HG03378 (cell line): Measurements from ENCODE around the gene NELL2.

Experiments used
- ATAC-seq: cut with Tn5 transposase; IDR thresholded peaks from one replicate; pipeline ENCODE4 v1.9.1; 2021; ENCODE audit warnings: mild to moderate bottlenecking, moderate library complexity; ENCODE audit not compliant: unreplicated experiment

NELL2 gene

DNA sequence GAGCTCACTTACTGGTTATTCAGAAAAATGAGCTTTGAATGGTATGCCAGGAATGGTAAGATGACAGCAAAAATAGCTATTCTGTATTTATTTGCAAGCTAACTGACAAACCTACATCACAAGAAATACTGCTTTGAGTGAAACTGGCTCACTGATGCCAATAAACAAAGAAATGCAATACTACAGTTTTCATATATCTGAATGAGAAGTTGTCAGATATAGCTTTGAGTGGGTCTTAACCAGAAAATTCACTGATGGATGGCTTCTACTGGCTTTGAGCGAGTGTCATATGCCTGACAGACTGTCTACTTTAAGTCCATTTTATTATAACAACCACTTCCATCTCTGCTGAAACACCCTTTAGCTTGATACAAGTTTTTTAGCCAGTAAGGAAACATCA lies 330.1 kb downstream of the NELL2 start:
- ATAC-seq: no peak

DNA sequence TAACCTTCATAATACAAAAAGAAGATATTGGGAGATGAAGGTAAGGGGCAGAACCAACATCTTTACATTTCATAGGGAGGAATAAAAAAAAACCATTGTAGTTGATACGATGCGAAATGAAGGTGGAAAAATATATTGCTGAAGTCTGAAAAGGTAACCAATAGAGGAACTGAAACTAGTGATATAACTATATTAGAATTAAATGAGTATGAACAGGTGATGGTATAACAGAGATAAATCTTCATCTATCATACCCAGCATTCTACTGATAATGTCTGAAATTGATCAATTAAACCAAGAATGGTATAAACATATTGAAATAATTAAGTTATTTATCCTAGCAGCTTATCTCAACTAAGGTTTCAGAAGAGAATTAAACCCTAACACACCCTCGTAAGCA lies 332.1 kb downstream of the NELL2 start:
- no peak for ATAC-seq

DNA sequence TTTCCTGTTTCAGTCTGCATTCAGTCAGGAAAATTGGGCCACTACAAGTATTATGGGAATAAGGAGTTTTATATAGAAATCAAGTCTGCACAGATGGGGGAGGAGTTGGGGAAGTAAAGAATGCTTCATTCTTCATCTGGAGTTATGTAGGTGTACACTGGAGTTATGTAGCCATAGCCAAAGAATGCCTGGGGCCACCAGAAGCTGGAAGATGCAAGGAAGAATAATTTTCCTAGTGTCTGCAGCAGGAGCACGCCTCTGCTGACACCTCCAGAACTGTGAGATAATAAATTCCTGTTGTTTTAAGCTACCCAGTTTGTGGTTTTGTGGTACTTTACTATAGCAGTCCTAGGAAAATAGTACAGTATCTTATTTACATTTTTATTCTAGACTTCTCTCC lies 333.4 kb downstream of the NELL2 start:
- ATAC-seq: no peak

DNA sequence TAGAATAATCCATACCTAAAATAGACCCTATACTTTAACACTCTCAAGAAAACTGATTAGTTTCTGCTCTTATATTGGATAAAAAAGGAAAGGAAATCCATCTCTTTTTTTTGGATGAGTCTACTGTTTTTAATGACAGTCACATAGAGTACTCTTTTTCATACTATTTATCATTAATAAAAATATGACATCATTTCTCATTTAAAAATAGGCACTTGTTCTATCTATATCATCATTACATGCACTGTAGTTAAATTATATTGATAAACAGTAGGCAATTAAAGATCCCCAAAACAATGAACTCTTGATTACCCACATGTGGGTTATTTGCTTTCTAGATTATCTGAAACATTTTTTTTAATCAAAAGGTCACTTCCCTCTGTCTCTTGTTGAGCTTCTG lies 338.8 kb downstream of the NELL2 start:
- no peak for ATAC-seq

DNA sequence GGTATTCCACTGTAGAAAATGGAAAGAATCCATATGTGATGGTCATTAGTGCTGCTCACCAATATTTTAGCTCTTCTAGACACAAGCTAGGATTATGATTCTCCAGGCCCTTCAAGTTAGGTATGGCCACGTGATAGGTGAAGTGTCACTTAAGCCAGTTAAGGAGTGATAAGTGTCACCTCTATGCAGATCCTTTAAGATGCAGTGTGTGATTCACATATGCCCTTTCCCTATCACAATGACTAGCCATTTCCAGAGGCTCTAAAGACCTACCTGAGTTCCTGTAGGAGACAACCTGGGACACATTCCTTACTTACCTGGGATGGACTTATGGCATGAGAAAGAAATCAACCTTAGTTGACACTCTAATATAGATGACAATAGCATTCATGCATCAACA lies 343.2 kb downstream of the NELL2 start:
- no peak for ATAC-seq

DNA sequence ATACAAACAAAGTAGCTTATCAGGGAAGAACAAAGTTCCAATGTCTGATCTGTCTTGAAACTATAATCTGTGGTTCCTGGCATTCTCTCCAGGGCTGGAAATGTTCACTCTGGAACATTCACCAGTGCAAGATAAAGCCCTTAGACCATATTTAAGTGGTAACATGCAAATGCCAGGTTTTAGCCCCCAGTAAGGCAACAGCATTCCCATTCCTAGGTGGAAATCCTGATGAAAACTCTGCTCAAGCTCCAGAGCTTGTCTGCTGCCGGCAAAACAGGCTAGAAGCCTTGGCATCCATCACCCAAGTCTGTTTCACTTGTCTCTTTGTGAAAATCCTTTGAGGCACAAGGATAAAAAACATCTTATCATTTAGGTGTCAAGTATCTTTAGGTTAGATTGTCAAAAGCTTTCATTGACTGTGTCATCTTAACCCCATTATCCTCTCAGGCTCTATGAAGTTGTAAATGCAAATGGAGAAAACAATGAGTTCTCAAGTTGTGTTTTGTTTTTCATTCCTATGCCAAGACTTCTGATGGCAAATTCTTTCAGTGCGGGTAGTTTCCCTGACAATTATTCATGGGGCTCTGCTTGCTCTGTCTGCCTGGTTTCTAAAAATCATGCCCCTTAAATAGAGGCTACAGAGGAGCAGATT lies 344.7 kb downstream of the NELL2 start:
- ATAC-seq: no peak

DNA sequence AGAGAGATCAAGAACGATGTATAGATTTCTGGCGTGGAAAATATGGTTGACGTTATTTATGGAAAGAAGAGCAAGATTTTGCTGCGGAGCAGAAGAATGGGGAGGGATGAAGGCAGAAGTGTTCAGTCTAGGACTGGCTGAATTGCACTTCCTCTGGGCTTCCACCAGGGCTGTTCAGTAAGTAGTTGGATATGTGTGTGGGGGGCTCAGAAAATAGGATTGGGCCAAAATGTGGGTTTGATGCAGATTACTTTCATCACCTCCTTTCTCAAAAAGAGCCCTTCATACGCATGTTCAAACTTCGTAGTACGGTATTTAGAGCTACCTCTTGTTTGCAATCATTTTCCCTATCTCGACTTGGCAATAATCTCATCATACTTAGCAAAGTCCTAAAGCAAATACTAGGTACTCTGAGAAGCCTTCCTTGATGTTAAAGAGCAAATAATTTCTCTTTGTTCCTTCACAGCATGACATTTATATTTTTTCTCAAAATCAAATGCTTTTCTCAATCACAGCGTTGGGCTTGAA lies 349.4 kb downstream of the NELL2 start:
- ATAC-seq: no peak

DNA sequence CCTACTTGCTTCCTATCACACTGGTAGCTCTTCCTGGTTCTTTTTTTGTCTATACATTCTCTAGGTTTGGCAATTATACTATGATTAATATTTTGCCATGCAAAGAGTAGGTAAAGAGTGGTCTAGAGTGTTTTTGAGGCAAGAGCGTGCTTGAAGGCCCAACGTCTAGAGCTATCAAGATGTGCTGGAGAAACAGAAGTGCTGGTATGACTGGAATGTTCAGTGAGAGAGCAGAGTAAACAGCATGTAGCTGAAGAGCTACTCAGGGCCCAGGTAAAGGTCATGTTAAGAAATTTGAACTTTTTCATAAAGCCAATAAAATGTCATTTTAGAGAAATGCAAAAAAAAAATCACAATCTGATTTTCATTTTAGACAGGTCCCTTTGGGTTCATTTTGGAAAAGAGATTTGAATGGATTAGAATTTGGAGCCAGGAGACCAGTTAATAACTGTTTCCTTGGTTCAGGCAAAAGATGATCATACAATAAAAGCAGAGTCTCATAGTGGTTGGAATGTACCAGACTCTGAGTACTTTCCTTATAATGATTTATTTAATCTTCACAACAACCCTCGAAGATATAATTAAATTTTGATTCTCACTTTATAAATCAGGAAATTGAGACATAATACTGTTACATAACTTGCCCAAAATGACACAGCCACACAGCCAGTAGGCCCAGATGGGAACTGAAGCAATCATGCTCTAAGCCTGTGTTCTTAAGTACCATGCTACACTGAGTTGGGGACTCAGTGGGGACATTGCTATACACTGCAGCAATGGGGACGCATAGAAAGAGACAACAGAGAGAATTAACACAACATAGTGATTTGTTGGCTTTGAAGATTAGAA lies 350.1 kb downstream of the NELL2 start:
- no peak for ATAC-seq

DNA sequence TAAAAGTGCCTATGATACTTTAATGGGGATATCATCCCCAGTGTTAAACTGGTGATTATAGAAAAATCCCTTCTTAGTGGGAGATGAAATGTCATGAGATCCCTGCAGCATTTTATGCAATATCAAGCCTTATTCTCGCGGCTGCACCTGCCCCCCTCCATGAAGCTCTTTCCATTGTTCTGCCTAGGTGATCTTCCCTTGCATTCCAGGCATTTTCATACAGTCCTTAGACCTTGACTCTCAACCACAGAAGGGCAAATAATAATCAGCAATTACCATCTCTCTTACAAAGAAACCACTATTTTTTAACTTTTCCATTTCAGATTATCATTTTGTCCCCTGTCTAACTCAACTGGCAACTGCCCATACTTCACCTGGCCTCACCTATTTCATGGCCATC lies 352.3 kb downstream of the NELL2 start:
- ATAC-seq: no peak

DNA sequence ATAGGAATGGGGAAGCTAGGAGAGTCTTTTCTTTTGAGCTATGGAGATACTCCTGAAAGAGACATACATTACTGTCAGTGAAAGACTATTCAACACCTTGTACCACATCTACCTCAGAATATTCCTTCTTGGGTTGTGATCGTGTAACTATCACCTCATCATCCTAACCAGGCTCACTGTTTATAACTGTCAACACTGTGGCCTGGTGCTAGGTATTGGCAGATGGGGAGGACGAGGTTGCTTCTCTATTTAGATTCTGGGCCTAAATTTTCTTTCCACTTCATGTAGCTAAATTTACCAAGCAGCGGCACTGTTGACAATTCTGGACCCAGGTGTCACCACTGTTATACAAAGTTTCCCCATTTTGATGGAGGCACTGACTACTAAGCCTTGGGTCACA lies 354.4 kb downstream of the NELL2 start:
- ATAC-seq: no peak

DNA sequence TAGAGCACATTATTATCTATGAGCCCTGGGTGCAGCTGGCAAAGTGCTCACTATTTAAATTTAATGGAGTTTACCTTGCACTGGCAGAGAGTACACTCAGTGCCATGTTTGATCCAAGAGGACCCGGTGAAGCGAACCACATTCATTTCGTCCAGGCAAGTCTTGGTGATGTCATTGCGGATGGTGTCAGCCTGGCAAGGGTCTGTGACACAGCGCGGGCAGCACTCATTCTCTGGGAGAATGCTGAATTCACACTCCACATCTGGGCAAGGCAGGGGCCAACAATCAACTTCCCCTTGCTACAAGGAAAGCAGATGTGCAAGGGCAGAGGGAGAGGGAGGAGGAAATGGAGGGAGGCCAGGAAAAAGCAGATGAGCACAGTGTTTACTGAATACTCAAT lies 356.2 kb downstream of the NELL2 start:
- no peak for ATAC-seq

DNA sequence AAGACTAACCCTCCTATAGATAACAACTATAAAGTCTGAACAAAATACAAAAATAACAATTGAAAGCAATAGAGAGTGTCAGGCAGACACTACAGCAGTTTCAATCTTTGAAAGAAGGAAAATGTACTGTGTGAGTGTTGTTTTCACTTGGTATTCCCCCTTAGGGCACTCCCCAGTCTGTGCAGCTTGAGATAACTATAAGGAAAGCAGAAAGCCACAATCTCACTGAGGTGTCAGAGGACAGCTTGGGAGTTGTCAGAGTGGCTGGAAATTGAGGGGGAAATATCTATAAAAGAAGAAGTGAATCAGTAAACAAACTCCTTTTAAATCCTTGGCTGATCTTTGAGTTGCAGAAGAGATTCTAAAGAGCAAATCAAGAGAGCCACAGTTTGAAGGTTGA lies 364.8 kb downstream of the NELL2 start:
- no peak for ATAC-seq

DNA sequence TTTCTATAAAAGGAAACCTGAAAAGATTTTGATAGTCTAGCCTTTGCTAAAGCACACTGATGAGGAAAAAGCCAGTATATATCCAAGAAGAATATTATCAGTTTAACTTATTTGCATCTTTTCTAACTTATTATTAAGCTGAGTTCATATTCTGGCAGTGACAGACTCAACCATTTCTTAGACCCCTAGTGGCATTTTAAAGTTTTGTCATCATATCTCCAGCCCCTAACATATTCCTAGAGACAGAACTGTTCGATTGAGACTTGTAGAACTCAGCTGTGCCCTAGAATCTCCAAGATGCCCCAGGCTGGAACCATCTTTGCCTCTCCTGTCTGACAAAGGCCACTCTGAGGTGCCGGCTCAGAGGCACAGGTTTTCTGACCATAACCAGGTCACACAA lies 365.6 kb downstream of the NELL2 start:
- no peak for ATAC-seq

DNA sequence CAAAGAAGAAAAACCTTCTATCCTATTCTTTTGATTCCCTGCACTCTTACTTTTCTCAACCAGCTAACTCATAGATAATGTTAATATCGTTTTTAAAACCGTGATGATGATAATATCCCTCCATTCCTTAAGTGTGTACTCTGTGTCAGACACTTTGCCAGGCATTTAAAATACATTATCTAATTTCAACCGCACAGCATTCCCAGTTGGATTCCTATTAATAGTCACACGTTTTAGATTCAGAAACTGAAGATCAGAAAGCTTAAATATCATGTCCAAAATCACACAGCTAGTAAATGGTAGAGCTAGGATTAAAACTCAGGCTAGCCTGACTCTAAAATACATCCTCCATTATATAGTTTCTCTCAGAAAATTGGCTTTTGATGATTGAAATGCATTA lies 366.0 kb downstream of the NELL2 start:
- ATAC-seq: no peak

DNA sequence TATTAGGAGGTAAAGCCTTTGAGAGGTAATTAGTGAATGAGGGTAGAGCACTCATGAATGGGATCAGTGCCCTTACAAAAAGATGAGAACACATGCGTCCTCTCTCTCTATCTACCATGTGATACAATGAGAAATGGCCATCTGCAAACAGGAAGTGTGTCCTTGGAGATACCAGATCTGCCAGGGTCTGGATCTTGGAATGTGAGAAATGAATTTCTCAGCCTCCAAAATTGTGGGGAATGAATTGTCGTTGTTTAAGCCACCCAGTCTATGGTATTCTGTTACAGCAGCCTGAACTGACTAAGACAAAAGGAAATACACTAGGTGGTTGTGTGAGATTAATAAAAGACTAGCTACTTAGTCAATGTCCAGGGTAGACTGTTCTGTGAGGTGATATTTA lies 366.6 kb downstream of the NELL2 start:
- no peak for ATAC-seq

DNA sequence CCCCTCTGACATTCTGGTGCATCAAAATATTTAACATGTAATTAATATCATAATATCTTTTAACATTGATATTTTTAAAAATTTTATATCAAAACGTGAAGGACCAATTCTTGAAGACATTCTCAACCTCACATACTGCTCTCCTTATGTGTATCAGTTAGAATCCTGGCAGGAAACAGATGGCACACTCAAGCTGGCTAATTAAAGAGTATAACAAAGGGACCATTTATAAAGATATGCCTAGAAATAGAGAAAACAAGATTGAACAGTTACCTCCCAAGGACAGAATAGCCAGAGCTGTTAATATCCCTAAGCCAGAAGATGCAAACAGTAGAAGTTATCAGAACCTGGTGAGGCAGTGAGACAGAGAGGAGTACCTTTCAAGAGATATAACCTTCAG lies 368.7 kb downstream of the NELL2 start:
- ATAC-seq: no peak

DNA sequence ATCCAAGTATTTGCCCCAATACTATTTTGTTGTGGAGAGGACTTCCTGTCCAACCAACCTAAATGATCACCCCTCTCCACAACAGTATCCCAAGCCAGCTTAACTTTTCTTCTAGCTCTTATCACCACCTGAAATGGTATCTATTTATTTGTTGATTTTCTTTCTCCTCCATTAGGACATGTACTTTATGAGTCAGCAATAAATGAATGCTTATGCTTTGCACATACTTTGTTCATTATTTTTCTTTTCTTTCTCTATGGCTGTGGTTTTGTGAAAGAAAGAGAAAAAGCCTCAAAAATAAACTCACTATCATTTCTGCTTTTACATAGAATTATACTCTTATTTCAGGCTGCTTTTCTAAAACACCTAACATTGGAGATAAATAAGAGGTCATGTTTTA lies 371.3 kb downstream of the NELL2 start:
- no peak for ATAC-seq

DNA sequence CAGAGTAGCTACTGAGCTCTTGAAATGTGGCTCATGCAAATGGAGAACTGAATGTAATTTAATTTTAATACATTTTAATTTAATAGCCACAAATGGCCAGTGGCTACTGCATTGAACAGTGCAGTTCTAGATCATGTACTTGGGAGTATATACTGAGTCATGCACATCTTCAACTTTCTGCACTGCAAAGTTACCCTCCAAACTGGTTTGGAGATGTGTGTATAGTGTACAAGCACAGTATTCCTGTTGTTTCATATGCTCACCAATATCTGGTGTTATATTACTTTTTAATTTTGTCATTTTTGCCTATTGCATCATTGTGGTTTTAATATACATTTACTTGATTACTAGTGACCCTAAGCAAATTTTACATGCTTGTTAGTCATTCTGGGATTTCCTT lies 372.8 kb downstream of the NELL2 start:
- ATAC-seq: no peak

DNA sequence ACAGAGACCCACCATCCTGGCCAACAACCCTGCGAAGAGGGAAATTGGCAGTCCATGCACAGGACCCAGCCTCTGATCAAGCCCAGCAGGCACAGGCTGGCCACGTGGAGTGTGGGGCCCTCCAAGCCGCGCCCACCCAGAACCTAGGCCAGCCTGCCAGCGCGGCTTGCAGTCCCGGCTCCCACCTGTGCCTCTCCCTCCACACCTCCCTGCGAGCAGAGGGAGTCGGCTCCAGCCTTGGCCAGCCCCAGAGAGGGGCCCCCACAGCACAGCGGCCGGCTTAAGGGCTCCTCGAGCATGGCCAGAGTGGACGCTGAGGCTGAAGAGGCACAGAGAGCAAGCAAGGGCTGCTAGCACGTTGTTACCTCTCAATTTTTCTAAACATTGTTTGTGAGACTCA lies 373.4 kb downstream of the NELL2 start:
- ATAC-seq: no peak

DNA sequence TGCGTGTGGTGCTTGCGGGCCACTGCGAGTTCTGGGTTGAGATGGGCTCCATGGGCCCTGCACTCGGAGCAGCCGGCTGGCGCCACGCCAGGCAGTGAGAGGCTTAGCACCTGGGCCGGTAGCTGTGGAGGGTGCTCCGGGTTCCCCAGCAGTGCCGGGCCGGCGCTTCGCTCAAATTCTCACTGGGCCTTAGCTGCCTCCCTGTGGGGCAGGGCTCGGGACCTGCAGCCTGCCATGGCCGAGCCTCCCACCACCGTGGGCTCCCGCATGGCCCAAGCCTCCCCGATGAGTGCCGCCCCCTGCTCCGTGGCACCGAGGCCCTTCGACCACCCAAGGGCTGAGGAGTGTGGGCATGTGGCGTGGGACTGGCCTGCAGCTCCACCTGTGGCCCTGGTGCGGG lies 375.7 kb downstream of the NELL2 start:
- ATAC-seq: no peak

DNA sequence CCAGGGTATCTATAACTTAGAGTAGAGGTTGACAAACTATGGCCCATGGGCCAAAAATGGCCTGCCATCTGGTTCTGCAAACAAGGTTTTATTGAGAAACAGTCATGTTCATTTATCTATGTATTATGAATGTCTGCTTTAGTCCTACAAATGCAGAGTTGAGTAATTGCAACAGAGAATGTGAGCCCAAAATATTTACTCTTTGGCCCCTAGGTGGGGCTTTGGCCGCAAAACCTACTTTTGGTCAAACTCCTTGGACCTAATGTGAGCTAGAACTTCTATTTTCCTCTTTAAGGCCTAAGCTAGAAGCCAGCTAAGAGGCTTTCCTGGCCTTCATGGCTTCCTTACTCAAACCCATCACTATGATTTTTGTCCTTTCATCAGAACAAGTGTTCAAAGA lies 379.1 kb downstream of the NELL2 start:
- no peak for ATAC-seq

DNA sequence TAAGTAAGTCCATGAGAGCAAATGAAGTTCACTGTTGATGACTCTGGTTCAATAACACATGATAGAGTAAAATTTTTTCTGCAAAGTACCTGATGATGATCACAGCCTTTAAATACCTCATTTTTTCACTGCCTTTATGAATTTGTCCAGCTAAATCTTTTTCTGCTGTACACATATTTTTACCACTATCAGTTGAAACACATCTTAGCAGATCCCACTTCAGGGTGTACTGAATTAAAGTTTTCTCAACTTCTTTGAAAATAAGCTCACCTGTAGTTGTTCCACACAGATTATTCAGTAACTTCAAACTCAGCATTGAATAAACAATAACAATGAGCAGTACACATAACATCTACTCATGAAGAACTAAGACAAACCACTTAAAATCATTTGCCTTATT lies 385.9 kb downstream of the NELL2 start:
- ATAC-seq: no peak
